Measurements from ENCODE around the gene LAMA2.

GRCh38 chr6:129238991-129239390, 356.1 kb downstream of the LAMA2 start:
- TF ChIP-seq CTCF (conservative IDR thresholded peaks at IDR 0.05; ENCODE audit: low read depth in 2 of 2) (no peak), POLR2AphosphoS5 (IDR thresholded peaks at IDR 0.05; ENCODE audit: low read depth) (no peak), ZNF114 (CRISPR knock-in tag; IDR thresholded peaks at IDR 0.05) (no peak), EZH2 (IDR thresholded peaks at IDR 0.05; ENCODE audit: low read depth, unreplicated experiment) (no peak), REST (IDR thresholded peaks at IDR 0.05; ENCODE audit: unreplicated experiment) (no peak), ETS1 (IDR thresholded peaks at IDR 0.05) (no peak), EZH2phosphoT487 (IDR thresholded peaks at IDR 0.05; ENCODE audit: unreplicated experiment) (no peak), ZNF331 (CRISPR knock-in tag; IDR thresholded peaks at IDR 0.05; ENCODE audit: low read depth) (no peak), CREB1 (CRISPR knock-in tag; IDR thresholded peaks at IDR 0.05; ENCODE audit: low read depth) (no peak), STAT1 (IDR thresholded peaks at IDR 0.05; ENCODE audit: unreplicated experiment) (no peak), NANOG (IDR thresholded peaks at IDR 0.05; ENCODE audit: borderline replicate concordance) (no peak), JUNB (IDR thresholded peaks at IDR 0.05; ENCODE audit: unreplicated experiment) (no peak)
